WTC11 (cell line): ENCODE data around the gene ZNF48. TPM values are rescaled to one million over a fixed set of nuclear protein-coding genes. Genes with fewer than 3 reads are reported as not detected.
A peak's percentile ranks its signal among the peaks of the same experiment; 100 is the strongest.

ENCODE experiments used
- ATAC-seq: fragments of 200-7000 bp; cut with Tn5 transposase; 2 replicates; pipeline ENCODE4 v1.10.0; 2021; ENCODE audit warnings: mild to moderate bottlenecking, moderate library complexity
- CTCF ChIA-PET: fragments of 300-600 bp; sonication (Branson Sonifier 250); formaldehyde crosslinking; loops from one replicate; lab custom pipeline; 2021; ENCODE audit warnings: antibody characterized with exemption; lab: Charles Lee
- POLR2A ChIA-PET: fragments of 350-600 bp; sonication (Branson Sonifier 250); formaldehyde crosslinking; loops from one replicate; lab custom pipeline; 2021; ENCODE audit warnings: antibody characterized with exemption; lab: Charles Lee
- DNase-seq: peaks from one replicate; pipeline ENCODE4 v3.0.0; 2021; ENCODE audit warnings: low spot score
- H3K27ac Mint-ChIP-seq: 2 replicates; pipeline ENCODE4 v1.8.0; 2021; ENCODE audit warnings: mixed read lengths
- H3K27me3 Mint-ChIP-seq: 2 replicates; pipeline ENCODE4 v1.8.0; 2021; ENCODE audit warnings: low read depth, mild to moderate bottlenecking, moderate library complexity, mixed read lengths
- H3K36me3 Mint-ChIP-seq: 2 replicates; pipeline ENCODE4 v1.8.0; 2021; ENCODE audit warnings: mixed read lengths
- H3K4me1 Mint-ChIP-seq: 2 replicates; pipeline ENCODE4 v1.8.0; 2022; ENCODE audit warnings: mixed read lengths
- H3K4me3 Mint-ChIP-seq: 2 replicates; pipeline ENCODE4 v1.8.0; 2021; ENCODE audit warnings: mild to moderate bottlenecking, moderate library complexity, mixed read lengths
- H3K9me3 Mint-ChIP-seq: 2 replicates; pipeline ENCODE4 v1.8.0; 2021; ENCODE audit warnings: mixed read lengths
- AR ChIP-seq: fragments of 250-450 bp; sonication (Bioruptor Pico); IDR thresholded peaks from 2 replicates; pipeline ENCODE4 v1.9.0; 2021; ENCODE audit warnings: mild to moderate bottlenecking
- E2F4 ChIP-seq: sonication (generic); formaldehyde crosslinking; IDR thresholded peaks from 2 replicates; pipeline ENCODE4 v1.8.1; 2022; ENCODE audit warnings: low read depth, mild to moderate bottlenecking, moderate library complexity, missing genetic modification reagents, borderline replicate concordance
- GTF2I ChIP-seq: fragments of 250-450 bp; sonication (Bioruptor Pico); conservative IDR thresholded peaks from 2 replicates; pipeline ENCODE4 v1.4.0; 2021; ENCODE audit warnings: mild to moderate bottlenecking
- KAT7 ChIP-seq: sonication (generic); formaldehyde crosslinking; IDR thresholded peaks from 2 replicates; pipeline ENCODE4 v1.8.1; 2023; ENCODE audit warnings: missing genetic modification reagents, mild to moderate bottlenecking, borderline replicate concordance
- STAT6 ChIP-seq: sonication (generic); formaldehyde crosslinking; conservative IDR thresholded peaks from 2 replicates; pipeline ENCODE4 v1.8.1; 2023; ENCODE audit warnings: mild to moderate bottlenecking, low read depth, missing genetic modification reagents, moderate library complexity
- ZMAT4 ChIP-seq: fragments of 250-450 bp; sonication (Bioruptor Pico); IDR thresholded peaks from 2 replicates; pipeline ENCODE4 v1.9.0; 2021; ENCODE audit warnings: mild to moderate bottlenecking
- ZNF281 ChIP-seq: sonication (generic); formaldehyde crosslinking; IDR thresholded peaks from 2 replicates; pipeline ENCODE4 v1.8.0; 2023; ENCODE audit warnings: mild to moderate bottlenecking, missing genetic modification reagents
- ZNF416 ChIP-seq: fragments of 250-450 bp; sonication (Bioruptor Pico); IDR thresholded peaks from 2 replicates; pipeline ENCODE4 v1.9.0; 2021; ENCODE audit warnings: mild to moderate bottlenecking, inconsistent platforms
- total RNA-seq: library from RNA; stranded (reverse); gene quantifications from 3 replicates; pipeline ENCODE4 v1.2.3, GENCODE V29; 2021

ZNF48 gene
- total RNA-seq, 1 experiment from 2014 or later, result 39.3 TPM

- TF ChIP-seq ZMAT4 (CRISPR knock-in tag) (no peak), GTF2I (CRISPR knock-in tag) (no peak), ZNF281 (CRISPR knock-in tag) (no peak), ZNF416 (no peak), AR (CRISPR knock-in tag) (no peak)
- DNase-seq, result no peak
- Mint-ChIP-seq H3K27me3 (peaks cover 6% of the 10 kb centered on the region), H3K9me3 (no peaks in the 10 kb centered on the region), H3K27ac (no peak overlapping the region), H3K36me3 (peaks cover 5% of the 10 kb centered on the region), H3K4me3 (no peak overlapping the region), H3K4me1 (peaks cover 43% of the 10 kb centered on the region)
- ChIA-PET POLR2A (no interaction called here), CTCF (interaction anchor here (9.3 kb wide), 1 partner anchor 10 kb away, joined by 97 read pairs; the partner anchor contains the start of gene ZNF771)
- no peak for ATAC-seq
Observed at GRCh38 chr16:30397776-30398660, 2.8 kb downstream of the ZNF48 start.

GRCh38 chr16:30398661-30399434 is 3.6 kb downstream of the ZNF48 start:
- ATAC-seq, result no peak
- ChIA-PET POLR2A (interaction anchor here (0.6 to 1.3 kb wide), 3 partner anchors 11 to 44 kb away, joined by 3 to 4 read pairs (median 3); partner anchors contain the start of gene CD2BP2), CTCF (interaction anchor here (1.1 to 9.3 kb wide), 4 partner anchors 9 to 307 kb away, joined by 4 to 97 read pairs (median 10); partner anchors contain the start of genes TBC1D10B, TBX6 and ZNF771)
- H3K4me3 Mint-ChIP-seq, result peak overlapping the region; percentile 89; the same call in 1 of the 2 replicates
- peaks cover 39% of the 10 kb centered on the region for H3K4me1 Mint-ChIP-seq
- H3K27me3 Mint-ChIP-seq, result peaks cover 10% of the 10 kb centered on the region
- no peaks in the 10 kb centered on the region for H3K9me3 Mint-ChIP-seq
- peaks cover 5% of the 10 kb centered on the region for H3K36me3 Mint-ChIP-seq
- TF ChIP-seq ZMAT4 (CRISPR knock-in tag), result no peak
- TF ChIP-seq STAT6 (CRISPR knock-in tag), result no peak
- TF ChIP-seq E2F4, result no peak
- TF ChIP-seq KAT7, result no peak
- peak overlapping the region; percentile 98 for H3K27ac Mint-ChIP-seq
- DNase-seq, result no peak
